PFSK-1 (cell line): Measurements from ENCODE around the gene SEPTIN10. TPM values are rescaled to one million over a fixed set of nuclear protein-coding genes. Genes with fewer than 3 reads are reported as not detected.

Experiments used
- FOXP2 ChIP-seq: optimal IDR thresholded peaks from 2 replicates; pipeline ENCODE3; 2011; ENCODE audit warnings: borderline replicate concordance, control low read depth, inconsistent platforms; ENCODE audit not compliant: insufficient read depth; ENCODE audit errors: extremely low read length, extremely low read depth
- POLR2AphosphoS5 ChIP-seq: IDR thresholded peaks from 2 replicates; pipeline ENCODE4 v1.6.1; 2012; ENCODE audit warnings: low read depth, mild to moderate bottlenecking, control low read depth, low read length, moderate library complexity
- REST ChIP-seq, 2 experiments: IDR thresholded peaks; 2 replicates each; pipeline versions ENCODE4 v1.6.1 to v1.8.0; 2011 to 2012; ENCODE audit warnings: low read depth in 2 of 2, low read length in 2 of 2, control low read depth in 1 of 2, inconsistent platforms in 1 of 2, mild to moderate bottlenecking in 1 of 2, moderate library complexity in 1 of 2; ENCODE audit not compliant: insufficient read depth in 1 of 2
- SIN3A ChIP-seq: IDR thresholded peaks from 2 replicates; pipeline ENCODE4 v1.6.1; 2012; ENCODE audit warnings: mild to moderate bottlenecking, low read length, moderate library complexity, borderline replicate concordance; ENCODE audit not compliant: insufficient read depth
- TAF1 ChIP-seq: IDR thresholded peaks from 2 replicates; pipeline ENCODE4 v1.6.1; 2012; ENCODE audit warnings: low read length, control low read depth, borderline replicate concordance; ENCODE audit not compliant: insufficient read depth
- polyA plus RNA-seq: library from polyadenylated mRNA; unstranded; fragments of >200 nt; gene quantifications from one replicate; pipeline ENCODE4 v1.2.1, GENCODE V29; 2012; ENCODE audit warnings: low read depth, missing spikeins; ENCODE audit not compliant: insufficient read length

SEPTIN10 gene
- 39.1 TPM for polyA plus RNA-seq

GRCh38 chr2:109613922-109614714, at the start of gene SEPTIN10, which contains the start of gene SOWAHC:
TSS of gene SEPTIN10 (minus strand) at chr2:109613966. CDS start at chr2:109613827, 139 bp downstream.
TSS of gene SOWAHC (plus strand) at chr2:109614364. CDS start at chr2:109614490, 126 bp downstream.
- TF ChIP-seq SIN3A (peak; percentile 66; the same call in 1 of the 2 replicates), FOXP2 (peak; percentile 67), REST (IDR thresholded peaks at IDR 0.05; ENCODE audit: insufficient read depth in 1 of 2, low read depth in 2 of 2, low read length in 2 of 2) (no peak), TAF1 (peak; percentile 69; the same call in 1 of the 2 replicates), POLR2AphosphoS5 (peak; percentile 73; the same call in 1 of the 2 replicates)

GRCh38 chr2:109662889-109663288, 49.1 kb upstream of the SEPTIN10 start:
- no peak for TF ChIP-seq REST (IDR thresholded peaks at IDR 0.05; ENCODE audit: insufficient read depth in 1 of 2, low read depth in 2 of 2, low read length in 2 of 2)
- no peak for TF ChIP-seq POLR2AphosphoS5
- TF ChIP-seq TAF1: no peak
- TF ChIP-seq FOXP2: no peak
- no peak for TF ChIP-seq SIN3A

- TF ChIP-seq REST (IDR thresholded peaks at IDR 0.05; ENCODE audit: insufficient read depth in 1 of 2, low read depth in 2 of 2, low read length in 2 of 2): no peak
- no peak for TF ChIP-seq SIN3A
- no peak for TF ChIP-seq TAF1
- TF ChIP-seq FOXP2: no peak
- no peak for TF ChIP-seq POLR2AphosphoS5
Observed at GRCh38 chr2:109660046-109660860, 46.5 kb upstream of the SEPTIN10 start.

GRCh38 chr2:109659396-109660045, 45.8 kb upstream of the SEPTIN10 start:
- TF ChIP-seq POLR2AphosphoS5 (no peak), REST (IDR thresholded peaks at IDR 0.05; ENCODE audit: insufficient read depth in 1 of 2, low read depth in 2 of 2, low read length in 2 of 2) (no peak), TAF1 (no peak), SIN3A (no peak), FOXP2 (no peak)
